Liver (tissue), 9 donors: ENCODE measurements around the gene CHST13. TPM values are rescaled to one million over a fixed set of nuclear protein-coding genes. Genes with fewer than 3 reads are reported as not detected.
A peak's percentile ranks its signal among the peaks of the same experiment; 100 is the strongest.

ENCODE experiments used
- DNase-seq: peaks from one replicate; pipeline ENCODE4 v3.0.0-alpha.2; 2017; ENCODE audit warnings: low spot score
- H3K27ac ChIP-seq, 2 donors: one replicate each; pipeline ENCODE4 v1.7.0; 2013; ENCODE audit warnings: inconsistent platforms in 2 of 2, low read length in 2 of 2, control low read depth in 1 of 2, low read depth in 1 of 2, mild to moderate bottlenecking in 1 of 2
- H3K27me3 ChIP-seq, 4 donors: one replicate each; pipeline versions ENCODE4 v1.6.1 to v1.7.0; 2013; ENCODE audit warnings: low read length in 3 of 4, inconsistent platforms in 1 of 4, mild to moderate bottlenecking in 1 of 4, moderate library complexity in 1 of 4; ENCODE audit not compliant: control insufficient read depth in 4 of 4, insufficient read depth in 4 of 4
- H3K36me3 ChIP-seq, 4 donors: one replicate each; pipeline versions ENCODE4 v1.6.1 to v1.7.0; 2013; ENCODE audit warnings: low read length in 3 of 4, mild to moderate bottlenecking in 3 of 4, low read depth in 1 of 4, moderate library complexity in 1 of 4; ENCODE audit not compliant: control insufficient read depth in 4 of 4, insufficient read depth in 3 of 4
- H3K4me1 ChIP-seq, 4 donors: one replicate each; pipeline versions ENCODE4 v1.6.1 to v1.7.0; 2013; ENCODE audit warnings: low read length in 3 of 4, mild to moderate bottlenecking in 3 of 4, moderate library complexity in 1 of 4; ENCODE audit not compliant: control insufficient read depth in 4 of 4, insufficient read depth in 4 of 4
- H3K4me3 ChIP-seq, 3 donors: one replicate each; pipeline versions ENCODE4 v1.6.1 to v1.7.0; 2013; ENCODE audit warnings: low read length in 3 of 3, control low read depth in 1 of 3, low read depth in 1 of 3, mild to moderate bottlenecking in 1 of 3
- H3K9ac ChIP-seq, 2 donors: one replicate each; pipeline ENCODE4 v1.7.0; 2013; ENCODE audit warnings: low read length in 2 of 2, mild to moderate bottlenecking in 2 of 2, moderate library complexity in 2 of 2, control low read depth in 1 of 2, low read depth in 1 of 2
- H3K9me3 ChIP-seq, 4 donors: one replicate each; pipeline versions ENCODE4 v1.6.1 to v1.7.0; 2013; ENCODE audit warnings: low read length in 3 of 4; ENCODE audit not compliant: control insufficient read depth in 4 of 4
- ATF3 ChIP-seq: IDR thresholded peaks from 2 replicates; pipeline ENCODE4 v1.6.1; 2016; ENCODE audit warnings: antibody characterized with exemption
- CTCF ChIP-seq: fragments of 150-350 bp; IDR thresholded peaks from 2 replicates; pipeline ENCODE4 v1.5.1; 2017; ENCODE audit warnings: improper control_type of control experiment, low read depth, low read length; ENCODE audit not compliant: missing input control
- EGR1 ChIP-seq, 2 donors: IDR thresholded peaks; 2 replicates each; pipeline ENCODE4 v1.6.1; 2016 to 2018; ENCODE audit warnings: antibody characterized with exemption in 2 of 2, low read depth in 2 of 2
- FOXA1 ChIP-seq: IDR thresholded peaks from 2 replicates; pipeline ENCODE4 v1.6.1; 2016; ENCODE audit warnings: antibody characterized with exemption
- GABPA ChIP-seq, 2 donors: IDR thresholded peaks in 1 of 2; conservative IDR thresholded peaks in 1 of 2; 2 replicates each; pipeline ENCODE4 v1.6.1; 2016; ENCODE audit warnings: antibody characterized with exemption in 2 of 2, mild to moderate bottlenecking in 1 of 2, moderate library complexity in 1 of 2
- HNF4A ChIP-seq, 2 donors: conservative IDR thresholded peaks; 2 replicates each; pipeline ENCODE4 v1.6.1; 2016; ENCODE audit warnings: antibody characterized with exemption in 2 of 2, mild to moderate bottlenecking in 2 of 2
- HNF4G ChIP-seq: IDR thresholded peaks from 2 replicates; pipeline ENCODE4 v1.6.1; 2016; ENCODE audit warnings: antibody characterized with exemption
- JUND ChIP-seq, 2 donors: IDR thresholded peaks; 2 replicates each; pipeline ENCODE4 v1.6.1; 2016; ENCODE audit warnings: antibody characterized with exemption in 2 of 2
- NR2F2 ChIP-seq: IDR thresholded peaks from 2 replicates; pipeline ENCODE4 v1.6.1; 2016; ENCODE audit warnings: antibody characterized with exemption
- RAD21 ChIP-seq, 2 donors: IDR thresholded peaks; 2 replicates each; pipeline ENCODE4 v1.6.1; 2016; ENCODE audit warnings: antibody characterized with exemption in 2 of 2, mild to moderate bottlenecking in 2 of 2
- REST ChIP-seq: IDR thresholded peaks from 2 replicates; pipeline ENCODE4 v1.6.1; 2016; ENCODE audit warnings: antibody characterized with exemption, mild to moderate bottlenecking
- RXRA ChIP-seq, 2 donors: IDR thresholded peaks; 2 replicates each; pipeline ENCODE4 v1.6.1; 2017 to 2018; ENCODE audit warnings: antibody characterized with exemption in 2 of 2, mild to moderate bottlenecking in 1 of 2
- TAF1 ChIP-seq: conservative IDR thresholded peaks from 2 replicates; pipeline ENCODE4 v1.6.1; 2016; ENCODE audit warnings: antibody characterized with exemption, mild to moderate bottlenecking
- ZBTB33 ChIP-seq: IDR thresholded peaks from 2 replicates; pipeline ENCODE4 v1.6.1; 2016; ENCODE audit warnings: antibody characterized with exemption
- WGBS: extraction: QIAGEN DNeasy Blood & Tissue Kit; methylation state at CpG from one replicate; pipeline ENCODE4 v1.1.7; 2013; 5-methylcytosine and 5-hydroxymethylcytosine counted together
- polyA plus RNA-seq, 2 donors: library from polyadenylated mRNA; stranded (reverse) in 1 of 2; unstranded in 1 of 2; fragments of 200-250 nt in 1 of 2; fragments of >200 nt in 1 of 2; fragmentation: Nextera tagmentation in 1 of 2; extraction: Ambion mirVana in 1 of 2; gene quantifications; one replicate each; pipeline versions ENCODE4 v1.2.1 to v1.2.3, GENCODE V29; 2013 to 2015
- total RNA-seq, 2 donors: library from RNA; depleted of rRNA; stranded (reverse); fragments of >200 nt; gene quantifications; one replicate each; pipeline ENCODE4 v1.2.3, GENCODE V29; 2014
- TF ChIP-seq, protein P1 (sequence below): IDR thresholded peaks from 2 replicates; pipeline ENCODE4 v1.6.1; 2016; ENCODE audit warnings: antibody characterized with exemption
- donor health status: healthy.
- donor health status: healthy.
- donor health status: healthy.
- donor health status: healthy.
- donor health status: healthy.

Gene CHST13
- total and polyA plus RNA-seq, 4 donors = 19.7 to 39.1 (median 25.2) TPM

DNA sequence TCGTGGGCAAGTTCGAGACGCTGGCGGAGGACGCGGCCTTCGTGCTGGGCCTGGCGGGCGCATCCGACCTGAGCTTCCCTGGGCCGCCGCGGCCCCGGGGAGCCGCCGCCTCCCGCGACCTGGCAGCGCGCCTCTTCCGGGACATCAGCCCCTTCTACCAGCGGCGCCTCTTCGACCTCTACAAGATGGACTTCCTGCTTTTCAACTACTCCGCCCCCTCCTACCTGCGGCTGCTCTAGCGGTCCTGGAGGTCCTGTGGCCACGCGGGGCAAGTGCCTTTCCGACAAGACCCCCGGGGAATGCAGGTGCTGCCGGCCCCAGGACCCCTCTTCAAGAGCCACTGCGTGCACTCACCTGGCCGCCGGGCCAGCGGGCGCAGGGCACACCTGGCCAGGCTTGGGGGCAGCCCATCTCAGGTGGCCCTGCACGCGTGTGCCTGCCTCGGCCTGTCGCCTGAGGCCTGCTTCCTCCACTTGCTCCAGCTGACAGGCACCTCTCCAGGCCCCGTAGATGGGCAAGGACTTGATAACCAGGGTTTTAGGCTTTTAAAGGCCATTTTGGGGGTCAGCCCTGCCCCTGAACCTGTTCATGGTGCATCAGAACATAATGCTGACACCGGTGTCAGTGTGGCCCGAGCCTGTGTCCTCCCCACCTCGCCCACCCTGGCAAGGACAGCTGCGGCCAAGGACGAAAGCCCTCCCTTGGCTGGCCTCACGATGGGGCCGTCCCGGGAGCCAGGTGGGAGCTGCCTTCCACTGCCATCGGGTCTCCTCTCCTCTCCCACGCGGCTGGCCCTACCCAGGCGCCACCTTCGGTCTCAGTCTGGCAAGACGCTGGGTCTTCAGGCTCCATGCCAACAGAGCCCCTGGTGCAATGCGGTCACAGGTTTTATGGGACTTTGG, 18.6 kb downstream of the CHST13 start:
- Histone ChIP-seq H3K4me1 (peaks cover 2 to 20% (median 7%) of the 10 kb centered on the region in 4 donors), H3K9me3 (no peaks in the 10 kb centered on the region), H3K9ac (no peak overlapping the region), H3K27me3 (no peaks in the 10 kb centered on the region), H3K4me3 (no peak overlapping the region), H3K36me3 (peaks cover 0 to 6% (median 0%) of the 10 kb centered on the region in 4 donors), H3K27ac (no peak overlapping the region)
- peak; percentile 31 for DNase-seq
- TF ChIP-seq GABPA (IDR thresholded peaks at IDR 0.05 in 1 of 2, conservative IDR thresholded peaks at IDR 0.05 in 1 of 2) (no peak), REST (no peak), EGR1 (IDR thresholded peaks at IDR 0.05; ENCODE audit: low read depth in 2 of 2) (no peak), NR2F2 (no peak), FOXA1 (no peak), HNF4G (no peak), HNF4A (conservative IDR thresholded peaks at IDR 0.05) (no peak)
- TF ChIP-seq, protein P1, sequence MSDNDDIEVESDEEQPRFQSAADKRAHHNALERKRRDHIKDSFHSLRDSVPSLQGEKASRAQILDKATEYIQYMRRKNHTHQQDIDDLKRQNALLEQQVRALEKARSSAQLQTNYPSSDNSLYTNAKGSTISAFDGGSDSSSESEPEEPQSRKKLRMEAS = no peak
- WGBS = 89% methylated on average over 57 of the region's 57 CpGs

DNA sequence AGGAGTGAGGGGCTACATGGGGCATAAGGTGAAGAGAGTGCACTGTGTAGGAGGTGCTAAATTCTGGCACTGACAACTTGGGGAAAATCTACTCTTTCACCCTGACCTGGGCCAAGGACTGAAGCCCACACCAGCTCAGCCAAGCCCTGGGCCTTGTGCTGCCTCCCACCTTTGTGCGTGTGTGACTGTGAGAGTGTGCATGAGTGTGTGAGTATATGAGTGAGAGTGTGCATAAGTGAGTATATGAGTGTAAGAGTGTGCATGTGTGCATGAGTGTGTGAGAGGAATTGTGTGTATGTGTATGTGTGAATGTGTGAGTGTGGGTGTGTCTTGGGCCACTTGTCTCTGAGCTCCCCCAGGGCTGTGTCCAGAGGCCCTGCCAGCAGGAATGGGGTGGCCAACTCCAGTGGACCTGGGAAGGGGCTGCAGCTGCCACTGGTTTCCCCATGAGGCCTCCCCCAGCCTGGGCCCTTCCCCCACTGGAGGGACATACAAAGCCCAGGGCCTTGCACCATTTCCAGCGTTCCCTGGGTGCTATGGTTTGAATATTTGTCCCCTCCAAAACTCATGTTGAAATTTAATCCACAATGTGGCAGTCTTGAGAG, 19.6 kb downstream of the CHST13 start:
- H3K9ac ChIP-seq = no peak overlapping the region
- TF ChIP-seq EGR1 (IDR thresholded peaks at IDR 0.05; ENCODE audit: low read depth in 2 of 2) (no peak), FOXA1 (no peak), ATF3 (no peak), CTCF (no peak), REST (no peak), RXRA (IDR thresholded peaks at IDR 0.05) (no peak), TAF1 (no peak), ZBTB33 (no peak), JUND (IDR thresholded peaks at IDR 0.05) (no peak), RAD21 (IDR thresholded peaks at IDR 0.05) (no peak)
- TF ChIP-seq, protein P1 = no peak
- H3K36me3 ChIP-seq = peaks cover 0 to 6% (median 0%) of the 10 kb centered on the region in 4 donors
- peaks cover 0 to 10% (median 1%) of the 10 kb centered on the region in 4 donors for H3K4me1 ChIP-seq
- H3K9me3 ChIP-seq = no peaks in the 10 kb centered on the region
- peak; percentile 32 for DNase-seq
- H3K27ac ChIP-seq = no peak overlapping the region
- WGBS = 94% methylated on average over 2 of the region's 2 CpGs
- no peak overlapping the region for H3K4me3 ChIP-seq
- no peaks in the 10 kb centered on the region for H3K27me3 ChIP-seq
